Lung (tissue), 12 donors: ENCODE data around the gene CEP85L. TPM values are rescaled to one million over a fixed set of nuclear protein-coding genes. Genes with fewer than 3 reads are reported as not detected.

Source experiments
- ATAC-seq: fragments of 200-7000 bp; cut with Tn5 transposase; one replicate; pipeline ENCODE4 v1.9.1; 2020; ENCODE audit warnings: moderate number of reproducible peaks; ENCODE audit not compliant: insufficient read depth, low FRiP score
- DNase-seq, 3 donors: peaks; one replicate each; pipeline ENCODE4 v3.0.0-alpha.2; 2013 to 2017
- H3K27ac ChIP-seq, 2 donors: one replicate each; pipeline ENCODE4 v1.5.1; 2013; ENCODE audit warnings: mild to moderate bottlenecking in 2 of 2, moderate library complexity in 2 of 2, control low read depth in 1 of 2, inconsistent platforms in 1 of 2, low read depth in 1 of 2, low read length in 1 of 2
- H3K27me3 ChIP-seq, 3 donors: one replicate each; pipeline ENCODE4 v1.5.1; 2013; ENCODE audit warnings: low read length in 2 of 3; ENCODE audit not compliant: control insufficient read depth in 3 of 3, insufficient read depth in 3 of 3
- H3K36me3 ChIP-seq, 4 donors: one replicate each; pipeline ENCODE4 v1.5.1; 2013; ENCODE audit warnings: low read length in 4 of 4, mild to moderate bottlenecking in 1 of 4, moderate library complexity in 1 of 4; ENCODE audit not compliant: control insufficient read depth in 4 of 4, insufficient read depth in 4 of 4
- H3K4me1 ChIP-seq, 5 donors: one replicate each; pipeline ENCODE4 v1.5.1; 2013; ENCODE audit warnings: low read length in 5 of 5, mild to moderate bottlenecking in 2 of 5, moderate library complexity in 1 of 5; ENCODE audit not compliant: control insufficient read depth in 5 of 5, insufficient read depth in 5 of 5
- H3K4me3 ChIP-seq: one replicate; pipeline ENCODE4 v1.5.1; 2013; ENCODE audit warnings: mild to moderate bottlenecking, control low read depth, moderate library complexity
- H3K9ac ChIP-seq, 2 donors: one replicate each; pipeline ENCODE4 v1.5.1; 2013; ENCODE audit warnings: low read length in 2 of 2, control low read depth in 1 of 2; ENCODE audit not compliant: insufficient read depth in 1 of 2
- H3K9me3 ChIP-seq, 4 donors: one replicate each; pipeline ENCODE4 v1.5.1; 2013; ENCODE audit warnings: low read length in 3 of 4, mild to moderate bottlenecking in 1 of 4, moderate library complexity in 1 of 4; ENCODE audit not compliant: control insufficient read depth in 4 of 4, insufficient read depth in 3 of 4
- WGBS, 2 donors: extraction: QIAGEN DNeasy Blood & Tissue Kit; methylation state at CpG; one replicate each; pipeline ENCODE4 v1.1.7; 2013; 5-methylcytosine and 5-hydroxymethylcytosine counted together
- polyA plus RNA-seq, 2 donors: library from polyadenylated mRNA; stranded (reverse); fragments of 200-250 nt; gene quantifications; one replicate each; pipeline ENCODE4 v1.2.1, GENCODE V29; 2013
- total RNA-seq, 2 donors: library from RNA; depleted of rRNA in 1 of 2; stranded (reverse); fragments of >200 nt in 1 of 2; gene quantifications; one replicate each; pipeline ENCODE4 v1.2.1, GENCODE V29; 2014 to 2021
- TF ChIP-seq, protein P1 (sequence below): IDR thresholded peaks from 2 replicates; pipeline ENCODE4 v1.5.1; 2012; ENCODE audit warnings: mild to moderate bottlenecking; ENCODE audit errors: control extremely low read depth, extremely low read depth
- donor health status: control.
- donor health status: control.
- donor health status: Bipolar disorder and iron deficiency.
- donor health status: healthy.
- donor health status: DM: yes; HTN: yes; CAD: no.

The CEP85L gene
- total and polyA plus RNA-seq, 4 donors = 1.3 to 40.8 (median 7.1) TPM

DNA sequence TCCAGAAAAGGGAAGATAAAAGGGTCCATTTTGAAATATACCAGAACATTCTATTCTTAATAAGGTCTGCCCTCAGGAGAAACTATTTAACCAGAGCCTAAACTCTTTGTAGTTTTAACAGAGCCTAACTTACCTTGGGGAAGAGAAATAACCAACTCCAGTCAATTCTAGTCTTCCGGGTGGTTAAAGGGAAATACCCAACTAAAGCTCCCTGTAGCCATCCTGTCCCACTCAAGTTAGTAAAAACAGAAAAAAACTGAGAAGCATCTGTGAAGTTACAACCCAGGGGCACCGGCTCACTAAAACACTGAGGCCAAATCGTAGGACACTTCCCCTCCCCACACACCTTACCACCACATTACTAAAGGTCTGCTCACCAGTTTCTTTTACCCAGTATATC lies 23.7 kb downstream of the CEP85L start:
- DNase-seq (no peak), ATAC-seq (no peak)
- H3K36me3 ChIP-seq = peaks cover 0 to 27% (median 2%) of the 10 kb centered on the region in 4 donors
- H3K27me3 ChIP-seq = no peaks in the 10 kb centered on the region
- WGBS, 2 donors = 99% methylated on average over 3 of the region's 3 CpGs
- no peak overlapping the region for H3K27ac ChIP-seq
- TF ChIP-seq, protein P1, sequence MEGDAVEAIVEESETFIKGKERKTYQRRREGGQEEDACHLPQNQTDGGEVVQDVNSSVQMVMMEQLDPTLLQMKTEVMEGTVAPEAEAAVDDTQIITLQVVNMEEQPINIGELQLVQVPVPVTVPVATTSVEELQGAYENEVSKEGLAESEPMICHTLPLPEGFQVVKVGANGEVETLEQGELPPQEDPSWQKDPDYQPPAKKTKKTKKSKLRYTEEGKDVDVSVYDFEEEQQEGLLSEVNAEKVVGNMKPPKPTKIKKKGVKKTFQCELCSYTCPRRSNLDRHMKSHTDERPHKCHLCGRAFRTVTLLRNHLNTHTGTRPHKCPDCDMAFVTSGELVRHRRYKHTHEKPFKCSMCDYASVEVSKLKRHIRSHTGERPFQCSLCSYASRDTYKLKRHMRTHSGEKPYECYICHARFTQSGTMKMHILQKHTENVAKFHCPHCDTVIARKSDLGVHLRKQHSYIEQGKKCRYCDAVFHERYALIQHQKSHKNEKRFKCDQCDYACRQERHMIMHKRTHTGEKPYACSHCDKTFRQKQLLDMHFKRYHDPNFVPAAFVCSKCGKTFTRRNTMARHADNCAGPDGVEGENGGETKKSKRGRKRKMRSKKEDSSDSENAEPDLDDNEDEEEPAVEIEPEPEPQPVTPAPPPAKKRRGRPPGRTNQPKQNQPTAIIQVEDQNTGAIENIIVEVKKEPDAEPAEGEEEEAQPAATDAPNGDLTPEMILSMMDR = no peak
- no peak overlapping the region for H3K9ac ChIP-seq
- peaks cover 0 to 6% (median 0%) of the 10 kb centered on the region in 4 donors for H3K9me3 ChIP-seq
- H3K4me1 ChIP-seq = no peaks in the 10 kb centered on the region
- no peak overlapping the region for H3K4me3 ChIP-seq

DNA sequence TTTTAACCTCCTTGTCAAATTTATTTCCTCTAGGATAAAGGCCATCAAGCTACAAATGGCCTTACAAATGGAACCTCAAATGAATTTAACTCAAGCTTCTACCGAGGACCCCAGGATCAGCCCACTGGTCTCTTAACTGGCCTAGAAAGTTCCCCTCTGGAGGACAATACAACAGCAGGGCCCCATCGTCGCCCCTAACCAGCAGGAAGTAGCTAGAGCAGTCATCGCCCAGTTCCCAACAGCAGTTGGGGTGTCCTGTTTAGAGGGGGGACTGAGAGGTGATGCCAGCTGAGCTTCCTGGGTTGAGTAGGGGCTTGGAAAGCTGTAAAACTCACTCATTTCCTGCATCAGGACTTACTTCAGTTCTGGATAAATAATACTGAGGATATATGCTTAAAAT lies 25.6 kb downstream of the CEP85L start:
- Histone ChIP-seq H3K36me3 (peaks cover 0 to 20% (median 2%) of the 10 kb centered on the region in 4 donors), H3K4me1 (no peaks in the 10 kb centered on the region), H3K27ac (no peak overlapping the region), H3K9ac (no peak overlapping the region), H3K9me3 (peaks cover 0 to 11% (median 0%) of the 10 kb centered on the region in 4 donors), H3K27me3 (no peaks in the 10 kb centered on the region), H3K4me3 (no peak overlapping the region)
- ATAC-seq (no peak), DNase-seq (no peak)
- 96 to 97% methylated on average over 4 of the region's 4 CpGs for WGBS, 2 donors
- TF ChIP-seq, protein P1 = no peak

DNA sequence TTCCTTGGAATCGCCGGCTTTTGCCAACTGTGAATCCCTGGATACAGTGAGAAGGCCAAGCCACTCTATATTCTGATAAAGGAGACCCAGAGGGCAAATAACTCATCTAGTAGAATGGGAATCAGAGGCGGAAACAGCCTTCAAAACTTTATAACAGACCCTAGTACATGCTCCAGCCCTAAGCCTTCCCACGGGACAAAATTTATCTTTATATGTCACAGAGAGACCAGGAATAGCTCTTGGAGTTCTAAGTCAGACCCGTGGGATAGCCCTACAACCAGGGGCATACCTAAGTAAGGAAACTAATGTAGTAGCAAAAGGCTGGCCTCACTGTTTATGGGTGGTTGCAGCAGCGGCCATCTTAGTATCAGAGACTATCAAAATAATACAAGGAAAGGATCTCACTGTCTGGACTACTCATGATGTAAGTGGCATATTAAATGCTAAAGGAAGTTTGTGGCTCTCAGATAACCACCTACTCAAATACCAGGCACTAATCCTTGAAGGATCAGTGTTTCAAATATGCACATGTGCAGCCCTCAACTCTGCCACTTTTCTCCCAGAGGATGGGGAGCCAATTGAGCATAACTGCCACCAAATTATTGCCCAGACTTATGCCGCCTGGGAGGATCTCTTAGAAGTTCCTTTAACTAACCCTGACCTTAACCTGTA lies 29.5 kb downstream of the CEP85L start:
- WGBS, 2 donors = 91 to 96% methylated on average over 7 of the region's 7 CpGs
- TF ChIP-seq, protein P1 = no peak
- Histone ChIP-seq H3K9me3 (peaks cover 0 to 11% (median 0%) of the 10 kb centered on the region in 4 donors), H3K4me1 (peaks cover 0 to 5% (median 0%) of the 10 kb centered on the region in 5 donors), H3K9ac (no peak overlapping the region), H3K4me3 (no peak overlapping the region), H3K36me3 (peaks cover 0 to 6% (median 2%) of the 10 kb centered on the region in 4 donors), H3K27me3 (no peaks in the 10 kb centered on the region), H3K27ac (no peak overlapping the region)
- ATAC-seq (no peak), DNase-seq (no peak)
